K562 (cell line): ENCODE measurements around the gene A1BG. TPM values are rescaled to one million over a fixed set of nuclear protein-coding genes. Genes with fewer than 3 reads are reported as not detected.

Experiments
- CREB1 ChIP-seq, 2 experiments: sonication (generic) in 1 of 2; formaldehyde crosslinking in 1 of 2; IDR thresholded peaks; 2 replicates each; pipeline versions ENCODE4 v1.6.1 to v1.8.0; 2012 to 2022; ENCODE audit warnings: inconsistent platforms in 1 of 2, mild to moderate bottlenecking in 1 of 2, missing genetic modification reagents in 1 of 2, moderate library complexity in 1 of 2
- CSDE1 ChIP-seq, 2 experiments: fragments of 450-650 bp; IDR thresholded peaks; 2 replicates each; pipeline ENCODE4 v1.6.1; 2016; ENCODE audit warnings: mild to moderate bottlenecking in 1 of 2
- ELF1 ChIP-seq: fragments of 200-800 bp; sonication (Bioruptor generic); IDR thresholded peaks from 2 replicates; pipeline ENCODE4 v1.6.1; 2016; ENCODE audit warnings: missing genetic modification characterization, missing compliant biosample characterization
- MAZ ChIP-seq, 2 experiments: fragments of 450-650 bp in 1 of 2; sonication (generic) in 1 of 2; formaldehyde crosslinking; IDR thresholded peaks in 1 of 2; conservative IDR thresholded peaks in 1 of 2; 2 replicates each; pipeline versions ENCODE4 v1.4.0 to v1.5.0; 2020; ENCODE audit warnings: mild to moderate bottlenecking in 1 of 2, missing genetic modification reagents in 1 of 2
- U2AF1 ChIP-seq: fragments of 200-400 bp; formaldehyde crosslinking; optimal IDR thresholded peaks from 2 replicates; pipeline ENCODE3; 2017; ENCODE audit warnings: mild to moderate bottlenecking, low read depth, low read length, moderate library complexity
- ZNF133 ChIP-seq: fragments of 250-450 bp; sonication (Bioruptor Pico); IDR thresholded peaks from 2 replicates; pipeline ENCODE4 v1.4.0; 2020; ENCODE audit warnings: mild to moderate bottlenecking
- ZNF668 ChIP-seq: fragments of 250-450 bp; sonication (Bioruptor Pico); IDR thresholded peaks from 2 replicates; pipeline ENCODE4 v1.8.0; 2022; ENCODE audit warnings: mild to moderate bottlenecking, inconsistent platforms
- polyA plus RNA-seq, 8 experiments: library from polyadenylated mRNA; depleted of rRNA in 4 of 8; stranded (reverse) in 5 of 8; unstranded in 3 of 8; fragments of >200 nt; fragmentation: Nextera tagmentation in 2 of 8; fragmentation: Illumina TruSeq in 1 of 8; extraction: Ambion mirVana in 2 of 8; extraction: Trizol in 1 of 8; gene quantifications; 2 replicates each; pipeline versions ENCODE4 v1.2.1 to v1.2.3, GENCODE V29; 2011 to 2014; ENCODE audit warnings: inconsistent platforms in 1 of 8, missing spikeins in 1 of 8
- total RNA-seq, 7 experiments: library from RNA; depleted of rRNA in 6 of 7; stranded (reverse); fragments of >200 nt in 6 of 7; fragmentation: Illumina TruSeq in 2 of 7; extraction: Trizol in 2 of 7; gene quantifications; 2 replicates each; pipeline versions ENCODE4 v1.2.1 to v1.2.3, GENCODE V29; 2011 to 2021; ENCODE audit warnings: low replicate concordance in 1 of 7
- TF ChIP-seq, protein P1 (sequence below), 2 experiments: fragments of 450-650 bp; IDR thresholded peaks; 2 replicates each; pipeline ENCODE4 v1.6.1; 2016; ENCODE audit warnings: mild to moderate bottlenecking in 2 of 2, borderline replicate concordance in 1 of 2, low read depth in 1 of 2, moderate library complexity in 1 of 2
- TF ChIP-seq, protein P2 (sequence below): fragments of 450-650 bp; conservative IDR thresholded peaks from 2 replicates; pipeline ENCODE4 v1.6.1; 2016; ENCODE audit warnings: missing genetic modification characterization, low read depth, mild to moderate bottlenecking, missing compliant biosample characterization, moderate library complexity
- TF ChIP-seq, protein P3 (sequence below): fragments of 250-450 bp; sonication (Bioruptor Pico); IDR thresholded peaks from 2 replicates; pipeline ENCODE4 v1.5.0; 2021
- TF ChIP-seq, protein P4 (sequence below), 2 experiments: fragments of 450-650 bp in 1 of 2; sonication (generic) in 1 of 2; formaldehyde crosslinking; conservative IDR thresholded peaks; 2 replicates each; pipeline versions ENCODE4 v1.4.0 to v1.8.1; 2020 to 2022; ENCODE audit warnings: mild to moderate bottlenecking in 1 of 2, missing genetic modification reagents in 1 of 2
- TF ChIP-seq, protein P5 (sequence below), 2 experiments: IDR thresholded peaks; 2 replicates each; pipeline ENCODE4 v1.6.1; 2011; ENCODE audit warnings: borderline replicate concordance in 1 of 2, control low read depth in 1 of 2, low read depth in 1 of 2, low read length in 1 of 2, mild to moderate bottlenecking in 1 of 2, mixed read lengths in 1 of 2, moderate library complexity in 1 of 2; ENCODE audit not compliant: insufficient read depth in 1 of 2, insufficient read length in 1 of 2, poor library complexity in 1 of 2, severe bottlenecking in 1 of 2; ENCODE audit errors: extremely low read depth in 1 of 2

A1BG gene
- total and polyA plus RNA-seq, 9 of the 15 experiments (the other 6 are each of a cell fraction or from before 2014, with no cell fraction given): 0.10 to 19.8 (median 2.6) TPM

DNA sequence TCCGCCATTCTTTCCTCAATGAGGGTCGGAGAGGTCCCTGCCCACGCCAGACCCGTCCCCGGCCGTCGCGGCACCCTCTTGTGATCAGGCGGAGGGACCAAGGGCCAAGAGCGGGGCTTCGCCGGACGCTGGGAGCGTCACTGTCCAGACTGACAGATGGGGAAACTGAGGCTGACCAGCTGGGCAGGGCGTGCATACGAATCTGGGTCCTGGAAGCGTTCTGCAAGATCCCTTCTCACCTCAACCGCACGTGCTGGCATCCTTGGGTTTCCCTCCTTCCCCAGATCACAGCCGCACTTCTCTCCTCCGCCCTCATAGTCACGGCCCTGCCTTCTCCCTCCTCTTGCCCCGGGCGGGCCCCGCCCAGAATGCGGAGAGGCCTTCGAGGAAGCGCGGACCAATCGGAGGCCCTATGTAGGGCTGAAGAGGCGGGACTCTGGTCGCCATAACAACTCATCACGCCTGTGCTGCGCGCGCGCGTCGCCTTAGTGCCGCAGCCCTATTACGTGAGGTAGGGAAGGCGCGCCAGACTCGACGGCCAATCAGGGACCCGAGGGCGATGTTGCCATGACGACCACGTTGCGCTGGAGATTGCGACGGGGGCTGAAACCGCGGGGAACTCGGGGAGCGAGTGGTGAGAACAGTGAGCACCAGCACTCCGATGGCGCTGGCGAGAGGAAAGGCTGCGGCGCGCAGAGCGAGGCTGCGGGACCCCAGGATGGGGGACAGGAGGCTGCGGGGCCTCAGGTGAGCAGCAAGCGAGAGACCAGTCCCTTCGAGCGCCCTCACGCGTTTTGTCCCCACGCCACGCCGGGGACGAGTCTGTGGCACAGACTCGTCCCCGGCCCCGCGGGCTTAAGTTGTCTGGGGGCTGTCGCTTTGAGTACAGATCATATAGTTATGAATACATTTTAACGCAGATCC lies 47.9 kb upstream of the A1BG start (continued):
- TF ChIP-seq, protein P1, sequence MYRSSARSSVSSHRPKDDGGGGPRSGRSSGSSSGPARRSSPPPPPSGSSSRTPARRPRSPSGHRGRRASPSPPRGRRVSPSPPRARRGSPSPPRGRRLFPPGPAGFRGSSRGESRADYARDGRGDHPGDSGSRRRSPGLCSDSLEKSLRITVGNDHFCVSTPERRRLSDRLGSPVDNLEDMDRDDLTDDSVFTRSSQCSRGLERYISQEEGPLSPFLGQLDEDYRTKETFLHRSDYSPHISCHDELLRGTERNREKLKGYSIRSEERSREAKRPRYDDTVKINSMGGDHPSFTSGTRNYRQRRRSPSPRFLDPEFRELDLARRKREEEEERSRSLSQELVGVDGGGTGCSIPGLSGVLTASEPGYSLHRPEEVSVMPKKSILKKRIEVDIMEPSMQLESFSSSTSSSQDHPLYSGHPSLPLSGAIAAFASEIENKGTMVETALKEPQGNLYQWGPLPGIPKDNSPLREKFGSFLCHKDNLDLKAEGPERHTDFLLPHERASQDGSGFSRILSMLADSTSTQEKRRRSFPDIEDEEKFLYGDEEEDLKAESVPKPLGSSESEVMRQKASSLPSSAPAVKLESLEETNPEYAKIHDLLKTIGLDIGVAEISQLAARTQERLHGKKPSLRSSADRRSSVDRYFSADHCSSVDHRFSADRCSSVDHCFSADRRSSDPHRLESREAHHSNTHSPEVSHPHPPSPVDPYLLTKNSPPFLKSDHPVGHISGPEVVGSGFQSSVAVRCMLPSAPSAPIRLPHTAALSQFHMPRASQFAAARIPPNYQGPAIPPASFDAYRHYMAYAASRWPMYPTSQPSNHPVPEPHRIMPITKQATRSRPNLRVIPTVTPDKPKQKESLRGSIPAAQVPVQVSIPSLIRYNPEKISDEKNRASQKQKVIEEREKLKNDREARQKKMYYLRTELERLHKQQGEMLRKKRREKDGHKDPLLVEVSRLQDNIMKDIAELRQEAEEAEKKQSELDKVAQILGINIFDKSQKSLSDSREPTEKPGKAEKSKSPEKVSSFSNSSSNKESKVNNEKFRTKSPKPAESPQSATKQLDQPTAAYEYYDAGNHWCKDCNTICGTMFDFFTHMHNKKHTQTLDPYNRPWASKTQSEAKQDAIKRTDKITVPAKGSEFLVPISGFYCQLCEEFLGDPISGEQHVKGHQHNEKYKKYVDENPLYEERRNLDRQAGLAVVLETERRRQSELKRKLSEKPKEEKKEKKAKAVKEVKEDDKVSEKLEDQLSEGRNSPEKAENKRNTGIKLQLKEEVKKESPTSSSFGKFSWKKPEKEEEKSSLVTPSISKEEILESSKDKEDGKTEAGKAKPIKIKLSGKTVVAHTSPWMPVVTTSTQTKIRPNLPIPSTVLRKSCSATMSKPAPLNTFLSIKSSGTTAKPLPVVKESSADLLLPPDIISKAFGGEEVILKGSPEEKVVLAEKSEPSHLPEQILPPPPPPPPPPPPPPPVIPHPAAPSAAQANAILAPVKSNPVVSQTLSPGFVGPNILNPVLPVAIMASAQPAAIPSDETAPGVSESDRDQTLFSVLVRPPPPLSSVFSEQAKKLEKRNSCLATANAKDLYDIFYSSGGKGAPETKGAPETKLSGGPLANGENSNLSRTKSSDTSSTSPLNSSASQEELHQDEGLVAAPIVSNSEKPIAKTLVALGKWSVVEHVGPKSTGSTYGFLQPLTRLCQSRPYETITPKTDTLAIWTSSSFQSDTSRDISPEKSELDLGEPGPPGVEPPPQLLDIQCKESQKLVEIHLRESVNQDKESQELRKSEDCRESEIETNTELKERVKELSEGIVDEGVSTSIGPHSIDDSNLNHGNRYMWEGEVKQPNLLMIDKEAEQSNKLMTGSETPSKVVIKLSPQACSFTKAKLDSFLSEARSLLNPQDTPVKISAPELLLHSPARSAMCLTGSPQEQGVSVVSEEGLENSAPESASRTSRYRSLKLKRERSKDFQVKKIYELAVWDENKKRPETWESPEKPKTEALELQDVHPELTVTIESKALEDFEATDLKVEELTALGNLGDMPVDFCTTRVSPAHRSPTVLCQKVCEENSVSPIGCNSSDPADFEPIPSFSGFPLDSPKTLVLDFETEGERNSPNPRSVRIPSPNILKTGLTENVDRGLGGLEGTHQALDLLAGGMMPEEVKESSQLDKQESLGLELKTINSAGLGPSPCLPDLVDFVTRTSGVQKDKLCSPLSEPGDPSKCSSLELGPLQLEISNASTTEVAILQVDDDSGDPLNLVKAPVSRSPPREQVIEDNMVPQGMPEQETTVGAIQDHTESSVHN (IDR thresholded peaks at IDR 0.05; ENCODE audit: borderline replicate concordance in 1 of 2, low read depth in 1 of 2): no peak
- TF ChIP-seq ZNF668 (CRISPR knock-in tag) (no peak), CSDE1 (IDR thresholded peaks at IDR 0.05) (peak in 1 of 2 experiments; percentile 100; a peak in 2 of 4 replicates), ZNF133 (no peak), ELF1 (tag) (no peak), MAZ (CRISPR knock-in tag; conservative IDR thresholded peaks at IDR 0.05 in 1 of 2, IDR thresholded peaks at IDR 0.05 in 1 of 2) (peak; percentile 72 to 84), U2AF1 (no peak), CREB1 (IDR thresholded peaks at IDR 0.05) (peak; percentile 98), CREB1 (CRISPR knock-in tag; IDR thresholded peaks at IDR 0.05) (peak; percentile 98)
- TF ChIP-seq, protein P2, sequence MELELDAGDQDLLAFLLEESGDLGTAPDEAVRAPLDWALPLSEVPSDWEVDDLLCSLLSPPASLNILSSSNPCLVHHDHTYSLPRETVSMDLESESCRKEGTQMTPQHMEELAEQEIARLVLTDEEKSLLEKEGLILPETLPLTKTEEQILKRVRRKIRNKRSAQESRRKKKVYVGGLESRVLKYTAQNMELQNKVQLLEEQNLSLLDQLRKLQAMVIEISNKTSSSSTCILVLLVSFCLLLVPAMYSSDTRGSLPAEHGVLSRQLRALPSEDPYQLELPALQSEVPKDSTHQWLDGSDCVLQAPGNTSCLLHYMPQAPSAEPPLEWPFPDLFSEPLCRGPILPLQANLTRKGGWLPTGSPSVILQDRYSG (tag): no peak
- TF ChIP-seq, protein P3, sequence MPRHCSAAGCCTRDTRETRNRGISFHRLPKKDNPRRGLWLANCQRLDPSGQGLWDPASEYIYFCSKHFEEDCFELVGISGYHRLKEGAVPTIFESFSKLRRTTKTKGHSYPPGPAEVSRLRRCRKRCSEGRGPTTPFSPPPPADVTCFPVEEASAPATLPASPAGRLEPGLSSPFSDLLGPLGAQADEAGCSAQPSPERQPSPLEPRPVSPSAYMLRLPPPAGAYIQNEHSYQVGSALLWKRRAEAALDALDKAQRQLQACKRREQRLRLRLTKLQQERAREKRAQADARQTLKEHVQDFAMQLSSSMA (CRISPR knock-in tag): no peak
- TF ChIP-seq, protein P4, sequence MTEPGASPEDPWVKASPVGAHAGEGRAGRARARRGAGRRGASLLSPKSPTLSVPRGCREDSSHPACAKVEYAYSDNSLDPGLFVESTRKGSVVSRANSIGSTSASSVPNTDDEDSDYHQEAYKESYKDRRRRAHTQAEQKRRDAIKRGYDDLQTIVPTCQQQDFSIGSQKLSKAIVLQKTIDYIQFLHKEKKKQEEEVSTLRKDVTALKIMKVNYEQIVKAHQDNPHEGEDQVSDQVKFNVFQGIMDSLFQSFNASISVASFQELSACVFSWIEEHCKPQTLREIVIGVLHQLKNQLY (CRISPR knock-in tag; conservative IDR thresholded peaks at IDR 0.05): no peak; a peak in 1 of 4 replicates
- TF ChIP-seq, protein P5, sequence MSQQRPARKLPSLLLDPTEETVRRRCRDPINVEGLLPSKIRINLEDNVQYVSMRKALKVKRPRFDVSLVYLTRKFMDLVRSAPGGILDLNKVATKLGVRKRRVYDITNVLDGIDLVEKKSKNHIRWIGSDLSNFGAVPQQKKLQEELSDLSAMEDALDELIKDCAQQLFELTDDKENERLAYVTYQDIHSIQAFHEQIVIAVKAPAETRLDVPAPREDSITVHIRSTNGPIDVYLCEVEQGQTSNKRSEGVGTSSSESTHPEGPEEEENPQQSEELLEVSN (IDR thresholded peaks at IDR 0.05; ENCODE audit: borderline replicate concordance in 1 of 2, extremely low read depth in 1 of 2, insufficient read depth in 1 of 2, insufficient read length in 1 of 2, low read depth in 1 of 2, low read length in 1 of 2, poor library complexity in 1 of 2, severe bottlenecking in 1 of 2): peak; percentile 96 to 99
